Astrocyte of the spinal cord (primary cell): ENCODE data around the gene AKT3.
A peak's percentile ranks its signal among the peaks of the same experiment; 100 is the strongest.
"Not testable (repeated sequence)": the region's sequence is repeated elsewhere in the genome, so short reads cannot be mapped to it uniquely, and the experiment has no call there.

Experiments used
- DNase-seq: peaks from one replicate; pipeline ENCODE4 v3.0.0; 2011; ENCODE audit warnings: low read depth, low spot score
- H3K4me3 ChIP-seq: 2 replicates; pipeline ENCODE4 v1.5.1; 2011; ENCODE audit warnings: low read depth, mild to moderate bottlenecking, low read length, moderate library complexity
- CTCF ChIP-seq: IDR thresholded peaks from 2 replicates; pipeline ENCODE4 v1.5.1; 2012; ENCODE audit warnings: low read depth, mild to moderate bottlenecking, low read length, inconsistent platforms
- in situ Hi-C: cut with HindIII; loops from 2 replicates; pipeline ENCODE4 v1.10.0; 2017; ENCODE audit warnings: low sequenced_read_pairs

AKT3 gene

DNA sequence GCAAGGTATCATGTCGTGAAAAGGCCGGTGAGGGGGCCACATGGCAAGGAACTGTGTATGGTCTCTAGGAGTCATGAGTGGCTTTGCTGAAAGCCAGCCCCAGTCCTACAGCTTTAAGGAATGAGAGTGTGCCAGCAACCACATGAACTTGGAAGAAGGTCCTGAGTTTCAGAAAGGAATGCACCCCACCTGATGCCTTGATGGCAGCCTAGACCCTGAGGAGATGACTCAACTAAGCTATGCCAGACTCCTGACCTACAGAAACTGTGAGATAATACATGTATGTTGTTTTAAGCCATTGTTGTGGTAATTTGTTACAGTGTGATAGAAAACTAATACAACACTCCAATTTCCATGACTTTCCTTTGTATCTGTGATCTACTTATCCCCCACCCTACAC, 33.5 kb upstream of the AKT3 start:
- H3K4me3 ChIP-seq, result no peak overlapping the region
- in situ Hi-C loops, result no loop called here
- no peak for TF ChIP-seq CTCF
- DNase-seq, result peak; percentile 88

DNA sequence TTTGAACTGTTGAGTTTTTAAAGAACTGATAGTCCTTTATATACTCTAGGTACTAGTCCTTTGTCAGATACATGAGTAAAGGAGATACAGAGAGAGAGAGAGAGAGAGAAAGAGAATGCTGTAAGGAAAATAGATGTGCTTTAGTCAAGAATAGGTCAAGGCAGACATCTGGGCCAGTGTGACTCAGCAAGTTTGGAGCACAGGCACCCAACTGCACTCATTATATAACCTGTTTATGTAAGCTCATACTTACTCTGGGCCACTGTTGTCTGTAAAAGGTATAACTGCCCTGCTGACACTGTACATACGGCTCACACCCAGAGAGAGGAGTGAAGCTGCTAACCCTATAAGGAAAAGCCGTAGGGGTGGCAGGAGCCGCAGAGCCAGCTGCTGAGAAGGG, 32.2 kb upstream of the AKT3 start:
- H3K4me3 ChIP-seq, result no peak overlapping the region
- TF ChIP-seq CTCF, result no peak
- in situ Hi-C loops, result no loop called here
- peak; percentile 64 for DNase-seq

GRCh38 chr1:243877058-243877457, 27.0 kb upstream of the AKT3 start:
- DNase-seq, H3K4me3 ChIP-seq, in situ Hi-C loops: not testable (repeated sequence)

DNA sequence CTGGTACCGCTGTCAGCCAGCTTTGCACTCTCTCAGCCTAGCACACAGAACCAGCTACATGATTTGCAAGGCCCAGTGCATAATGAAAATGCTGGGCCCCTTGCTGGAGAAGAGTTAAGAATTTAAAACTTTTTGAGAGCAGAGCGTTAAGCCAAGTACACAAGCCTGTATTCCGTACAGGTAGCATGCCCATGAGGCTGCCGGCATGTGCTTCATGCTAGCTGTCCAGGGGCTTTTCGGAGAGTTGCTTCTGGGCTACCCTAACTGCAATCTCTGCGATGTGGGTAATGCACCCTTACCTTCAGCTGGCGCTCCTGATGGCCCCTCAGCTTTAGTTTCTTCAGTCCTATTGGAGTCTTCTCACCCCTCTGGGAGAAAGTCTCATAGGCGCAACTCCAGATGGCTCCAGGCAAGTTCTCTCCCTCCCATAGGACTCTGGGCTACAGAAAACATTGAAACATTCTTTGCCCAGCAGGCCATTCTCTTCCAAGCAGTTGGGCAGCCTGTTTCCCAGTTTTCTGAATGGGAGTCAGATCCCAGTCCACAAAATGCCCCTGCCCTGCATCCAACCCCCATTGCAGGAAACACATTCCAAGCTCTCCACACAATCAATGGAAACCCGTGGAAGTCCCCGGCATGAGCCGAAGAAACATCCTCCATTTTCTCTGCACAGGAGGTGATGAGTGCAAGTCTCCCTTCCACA, 5.7 kb upstream of the AKT3 start:
- TF ChIP-seq CTCF, result no peak
- no peak overlapping the region for H3K4me3 ChIP-seq
- no peak for DNase-seq
- in situ Hi-C loops, result no loop called here

DNA sequence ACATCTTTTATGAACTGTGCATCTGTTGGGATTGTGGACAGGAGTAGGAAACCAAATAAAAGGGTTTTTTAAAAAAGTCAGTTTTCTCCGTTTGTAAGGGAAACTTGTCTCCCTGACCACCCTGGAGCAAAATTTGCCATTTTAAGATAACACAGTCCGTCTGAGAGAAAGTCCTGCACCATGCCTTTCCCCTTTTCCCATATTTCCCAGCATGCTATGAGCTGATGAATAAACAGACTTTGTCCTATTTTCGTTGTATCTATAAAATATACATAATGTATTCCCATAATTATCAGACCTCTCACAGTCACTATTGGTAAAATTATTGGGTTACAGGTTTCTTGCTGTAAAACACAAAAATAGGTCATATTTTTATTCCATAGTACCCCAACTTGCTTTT, 1.7 kb upstream of the AKT3 start:
- in situ Hi-C loops, result no loop called here
- TF ChIP-seq CTCF, result no peak
- no peak overlapping the region for H3K4me3 ChIP-seq
- DNase-seq, result no peak

DNA sequence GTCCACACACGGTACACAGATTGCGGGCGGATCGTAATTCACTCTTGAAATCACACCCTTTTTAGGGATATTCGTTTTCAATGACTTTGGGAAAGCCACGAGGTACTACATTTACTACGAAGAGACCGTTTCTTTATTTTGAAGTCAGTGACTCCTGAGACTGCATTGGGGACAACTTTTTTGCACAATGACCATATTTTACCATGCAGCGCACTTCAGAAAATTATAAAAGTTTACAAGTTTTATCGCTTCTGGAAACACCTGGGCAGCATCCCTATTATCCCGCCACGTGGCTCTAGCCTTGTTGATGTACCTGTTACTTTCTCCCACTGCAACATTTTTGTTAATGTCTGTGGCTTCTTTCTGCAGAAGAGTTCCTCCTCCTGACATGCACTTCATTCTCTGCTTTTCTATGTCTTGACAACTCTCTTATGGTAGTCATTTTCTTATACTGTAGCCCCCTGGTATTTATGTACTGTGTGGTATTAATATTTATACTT, 1.3 kb upstream of the AKT3 start:
- in situ Hi-C loops, result no loop called here
- peak overlapping the region; percentile 68 for H3K4me3 ChIP-seq
- TF ChIP-seq CTCF, result no peak
- no peak for DNase-seq

- DNase-seq, result peak; percentile 84
- TF ChIP-seq CTCF, result no peak
- in situ Hi-C loops, result no loop called here
- peak overlapping the region; percentile 68 for H3K4me3 ChIP-seq
These were observed 611 bp upstream of the AKT3 start for GRCh38 chr1:243850452-243851256.
